Stromal cell of bone marrow (primary cell): ENCODE measurements around the gene AATK.

ENCODE experiments used
- DNase-seq: peaks from one replicate; pipeline ENCODE4 v3.0.0-alpha.2; 2012; ENCODE audit warnings: low read depth

The AATK gene

GRCh38 chr17:81195941-81196495 is 30.0 kb upstream of the AATK start:
- no peak for DNase-seq

- DNase-seq, result no peak
These were observed 29.2 kb upstream of the AATK start for GRCh38 chr17:81194941-81195901.

- DNase-seq, result no peak
These were observed 28.3 kb upstream of the AATK start for GRCh38 chr17:81194225-81194760.

- no peak for DNase-seq
These were observed 27.6 kb upstream of the AATK start for GRCh38 chr17:81193470-81194224.

- no peak for DNase-seq
These were observed 27.0 kb upstream of the AATK start for GRCh38 chr17:81193051-81193410.

- DNase-seq, result no peak
These were observed 26.5 kb upstream of the AATK start for GRCh38 chr17:81192386-81193050.

- no peak for DNase-seq
These were observed 25.6 kb upstream of the AATK start for GRCh38 chr17:81191646-81192045.

- no peak for DNase-seq
These were observed 25.1 kb upstream of the AATK start for GRCh38 chr17:81191116-81191515.

- DNase-seq, result no peak
These were observed 24.6 kb upstream of the AATK start for GRCh38 chr17:81190591-81190990.

GRCh38 chr17:81189670-81190530 is 23.9 kb upstream of the AATK start:
- DNase-seq, result no peak

- no peak for DNase-seq
These were observed 23.0 kb upstream of the AATK start for GRCh38 chr17:81189016-81189415.

- DNase-seq, result no peak
These were observed 22.4 kb upstream of the AATK start for GRCh38 chr17:81188491-81188840.

- DNase-seq, result no peak
These were observed 21.8 kb upstream of the AATK start for GRCh38 chr17:81187586-81188490.

GRCh38 chr17:81187120-81187519 is 21.1 kb upstream of the AATK start:
- no peak for DNase-seq

- DNase-seq, result no peak
These were observed 20.2 kb upstream of the AATK start for GRCh38 chr17:81186203-81186602.

GRCh38 chr17:81184555-81184954 is 18.5 kb upstream of the AATK start:
- no peak for DNase-seq

GRCh38 chr17:81183807-81184206 is 17.8 kb upstream of the AATK start:
- DNase-seq, result no peak

- DNase-seq, result no peak
These were observed 17.3 kb upstream of the AATK start for GRCh38 chr17:81183316-81183715.

- DNase-seq, result no peak
These were observed 16.6 kb upstream of the AATK start for GRCh38 chr17:81182596-81182995.

GRCh38 chr17:81181811-81182185 is 15.8 kb upstream of the AATK start:
- no peak for DNase-seq
